Adrenal gland (tissue), 5 donors: ENCODE results near the gene ERBB4.

Source experiments
- POLR2A ChIP-seq, 2 donors: fragments of 450-650 bp; IDR thresholded peaks; one replicate each; pipeline ENCODE4 v1.6.1; 2017; ENCODE audit warnings: antibody characterized with exemption in 2 of 2, mild to moderate bottlenecking in 2 of 2, moderate library complexity in 1 of 2
- TF ChIP-seq, protein P1 (sequence below), 6 experiments: fragments of 450-650 bp in 4 of 6; fragments of 200-600 bp in 2 of 6; sonication (generic) in 1 of 6; IDR thresholded peaks; 1 replicate in 5 of 6; 2 replicates in 1 of 6; pipeline versions ENCODE4 v1.5.1 to v1.8.0; 2016 to 2021; ENCODE audit warnings: antibody characterized with exemption in 6 of 6, mild to moderate bottlenecking in 2 of 6, moderate library complexity in 1 of 6
- donor health status: DM: no; HTN: no; CAD: no.

DNA sequence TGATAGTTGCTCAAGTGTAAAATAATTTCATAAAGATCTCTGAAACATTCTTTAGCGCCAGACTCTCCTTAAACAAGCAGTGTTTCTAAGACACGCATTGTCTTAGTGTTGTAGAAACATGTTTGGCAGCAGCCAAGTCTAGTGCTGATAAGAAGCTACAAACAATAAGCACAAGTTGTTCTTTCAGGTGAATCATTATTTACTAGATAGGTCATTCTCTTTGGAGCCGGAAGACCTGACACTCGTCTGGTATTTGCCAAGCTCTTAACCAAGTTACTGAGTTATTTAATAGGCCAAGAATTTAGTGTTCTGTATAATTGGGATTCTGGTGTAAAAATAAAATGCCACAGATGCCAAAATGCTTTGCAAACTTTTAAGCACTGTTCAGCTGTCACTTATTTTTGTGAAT is 1130.1 kb downstream of the ERBB4 start:
- TF ChIP-seq, protein P1, sequence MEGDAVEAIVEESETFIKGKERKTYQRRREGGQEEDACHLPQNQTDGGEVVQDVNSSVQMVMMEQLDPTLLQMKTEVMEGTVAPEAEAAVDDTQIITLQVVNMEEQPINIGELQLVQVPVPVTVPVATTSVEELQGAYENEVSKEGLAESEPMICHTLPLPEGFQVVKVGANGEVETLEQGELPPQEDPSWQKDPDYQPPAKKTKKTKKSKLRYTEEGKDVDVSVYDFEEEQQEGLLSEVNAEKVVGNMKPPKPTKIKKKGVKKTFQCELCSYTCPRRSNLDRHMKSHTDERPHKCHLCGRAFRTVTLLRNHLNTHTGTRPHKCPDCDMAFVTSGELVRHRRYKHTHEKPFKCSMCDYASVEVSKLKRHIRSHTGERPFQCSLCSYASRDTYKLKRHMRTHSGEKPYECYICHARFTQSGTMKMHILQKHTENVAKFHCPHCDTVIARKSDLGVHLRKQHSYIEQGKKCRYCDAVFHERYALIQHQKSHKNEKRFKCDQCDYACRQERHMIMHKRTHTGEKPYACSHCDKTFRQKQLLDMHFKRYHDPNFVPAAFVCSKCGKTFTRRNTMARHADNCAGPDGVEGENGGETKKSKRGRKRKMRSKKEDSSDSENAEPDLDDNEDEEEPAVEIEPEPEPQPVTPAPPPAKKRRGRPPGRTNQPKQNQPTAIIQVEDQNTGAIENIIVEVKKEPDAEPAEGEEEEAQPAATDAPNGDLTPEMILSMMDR (IDR thresholded peaks at IDR 0.05): no peak
- TF ChIP-seq POLR2A (IDR thresholded peaks at IDR 0.05): no peak
